ENCODE results near the gene SAE1. TPM values are rescaled to one million over a fixed set of nuclear protein-coding genes. Genes with fewer than 3 reads are reported as not detected.

SAE1 gene
- total RNA-seq, 1 experiment from 2014 or later: 234 TPM

- Histone ChIP-seq H4K5ac (ENCODE audit: insufficient read length, low read depth, low read length) (no peak overlapping the region), H3K79me1 (ENCODE audit: insufficient read depth, low read depth, low read length, poor library complexity, severe bottlenecking) (no peaks in the 10 kb centered on the region), H2BK5ac (ENCODE audit: insufficient read length, low read length) (no peak overlapping the region), H2BK120ac (ENCODE audit: low read depth, low read length, poor library complexity, severe bottlenecking) (no peak overlapping the region), H3K79me2 (ENCODE audit: insufficient read depth, low read length) (no peaks in the 10 kb centered on the region), H3K27ac (ENCODE audit: insufficient read length, low read depth, low read length) (no peak overlapping the region), H2BK12ac (ENCODE audit: insufficient read length, low read depth, low read length) (no peak overlapping the region), H3K9me3 (ENCODE audit: control insufficient read depth, low read depth, low read length) (no peaks in the 10 kb centered on the region), H2BK15ac (ENCODE audit: low read depth, low read length) (no peak overlapping the region), H3K23me2 (ENCODE audit: insufficient read length, low read depth, low read length, poor library complexity, severe bottlenecking) (no peaks in the 10 kb centered on the region), H3K14ac (ENCODE audit: insufficient read depth, low read length) (no peak overlapping the region), H4K91ac (ENCODE audit: insufficient read length, low read depth, low read length) (no peak overlapping the region), H3K9ac (ENCODE audit: extremely low read depth, insufficient read length, low read length) (no peak overlapping the region), H2AFZ (ENCODE audit: low read length) (no peak overlapping the region), H3K4me2 (ENCODE audit: insufficient read depth, insufficient read length, low read length) (no peak overlapping the region), H4K20me1 (ENCODE audit: control insufficient read depth, insufficient read depth, insufficient read length) (no peaks in the 10 kb centered on the region), H2BK20ac (ENCODE audit: low read depth, low read length, poor library complexity, severe bottlenecking) (no peak overlapping the region), H3K27me3 (ENCODE audit: insufficient read depth, low read length) (no peaks in the 10 kb centered on the region), H3K18ac (ENCODE audit: insufficient read length, low read depth, low read length) (no peak overlapping the region), H3T11ph (ENCODE audit: low read length) (no peak overlapping the region), H3K23ac (ENCODE audit: insufficient read length, low read depth, low read length) (no peak overlapping the region), H3K56ac (ENCODE audit: insufficient read length, low read depth, low read length) (no peak overlapping the region), H2AK5ac (ENCODE audit: insufficient read length, low read length) (no peak overlapping the region), H3K4ac (ENCODE audit: low read depth, low read length) (no peak overlapping the region), H4K8ac (replicated peaks; ENCODE audit: insufficient read length, low read depth, low read length) (no peak overlapping the region), H3K4me1 (ENCODE audit: insufficient read depth, low read length) (no peaks in the 10 kb centered on the region)
- no peak for TF ChIP-seq CTCF (conservative IDR thresholded peaks at IDR 0.05)
- DNase-seq: no peak
- Mint-ChIP-seq H3K27ac (peak overlapping the region in 2 of 3 experiments; percentile 10 to 59; a peak in 2 of 7 replicates), H3K27me3 (ENCODE audit: low read depth) (no peaks in the 10 kb centered on the region; the same call in 1 of the 2 replicates), H3K4me1 (peaks cover 0 to 3% of the 10 kb centered on the region in 2 experiments; a peak in 1 of 4 replicates), H3K36me3 (ENCODE audit: insufficient read depth in 1 of 3, low read depth in 3 of 3) (peaks cover 37 to 87% (median 84%) of the 10 kb centered on the region in 3 experiments), H3K4me3 (no peak overlapping the region), H3K9me3 (no peaks in the 10 kb centered on the region)
- WGBS (ENCODE audit: extremely low coverage, insufficient read length, low lambda C conversion rate): no CpG with 5 or more reads among the region's 3 CpGs
These were observed 72.6 kb downstream of the SAE1 start for GRCh38 chr19:47203254-47203653.

Data from H9 (cell line).